Endodermal cell (in vitro differentiated cells): ENCODE data around the gene FCAMR. TPM values are rescaled to one million over a fixed set of nuclear protein-coding genes. Genes with fewer than 3 reads are reported as not detected.

Experiments
- DNase-seq: peaks from one replicate; pipeline ENCODE4 v3.0.0-alpha.2; 2017
- H3K27ac ChIP-seq: 2 replicates; pipeline ENCODE4 v1.5.1; 2013; ENCODE audit warnings: mild to moderate bottlenecking, low read depth, low read length, moderate library complexity
- H3K27me3 ChIP-seq: 2 replicates; pipeline ENCODE4 v1.6.1; 2013; ENCODE audit warnings: mild to moderate bottlenecking, low read length, moderate library complexity; ENCODE audit not compliant: insufficient read depth, control insufficient read depth, poor library complexity, severe bottlenecking
- H3K36me3 ChIP-seq: 2 replicates; pipeline ENCODE4 v1.7.0; 2013; ENCODE audit warnings: mild to moderate bottlenecking, low read length, moderate library complexity; ENCODE audit not compliant: control insufficient read depth, insufficient read depth
- H3K4me1 ChIP-seq: one replicate; pipeline ENCODE4 v1.7.0; 2013; ENCODE audit warnings: low read length; ENCODE audit not compliant: control insufficient read depth, insufficient read depth
- H3K4me3 ChIP-seq: 2 replicates; pipeline ENCODE4 v1.5.1; 2013; ENCODE audit warnings: mild to moderate bottlenecking, low read length, moderate library complexity
- H3K9ac ChIP-seq: 2 replicates; pipeline ENCODE4 v1.6.1; 2013; ENCODE audit warnings: mild to moderate bottlenecking, low read length, moderate library complexity; ENCODE audit not compliant: poor library complexity, severe bottlenecking; ENCODE audit errors: extremely low read depth
- H3K9me3 ChIP-seq: 2 replicates; pipeline ENCODE4 v1.6.1; 2013; ENCODE audit warnings: mild to moderate bottlenecking, low read length, moderate library complexity; ENCODE audit not compliant: control insufficient read depth
- H3K27ac Mint-ChIP-seq: 2 replicates; pipeline ENCODE4 v1.8.0; 2020; ENCODE audit warnings: mixed read lengths
- H3K27me3 Mint-ChIP-seq: 2 replicates; pipeline ENCODE4 v1.8.0; 2021; ENCODE audit warnings: mild to moderate bottlenecking, mixed read lengths; ENCODE audit not compliant: insufficient read depth
- H3K36me3 Mint-ChIP-seq: 2 replicates; pipeline ENCODE4 v1.8.0; 2020; ENCODE audit warnings: low read depth, mixed read lengths
- H3K4me1 Mint-ChIP-seq: 2 replicates; pipeline ENCODE4 v1.8.0; 2020; ENCODE audit warnings: mixed read lengths
- H3K4me3 Mint-ChIP-seq: 2 replicates; pipeline ENCODE4 v1.8.0; 2020; ENCODE audit warnings: mild to moderate bottlenecking, moderate library complexity, mixed read lengths
- H3K9me3 Mint-ChIP-seq: 2 replicates; pipeline ENCODE4 v1.8.0; 2020; ENCODE audit warnings: mild to moderate bottlenecking, mixed read lengths
- WGBS, 2 experiments: methylation state at CpG; one replicate each; pipeline versions ENCODE4 v1.1.5 to v1.1.7; 2013; ENCODE audit warnings: missing lambda C conversion rate in 2 of 2, mixed read lengths in 1 of 2; ENCODE audit not compliant: insufficient coverage in 1 of 2, insufficient read length in 1 of 2; 5-methylcytosine and 5-hydroxymethylcytosine counted together
- total RNA-seq, 2 donors: library from RNA; stranded (reverse); fragmentation: NEBNext Ultra II Directional in 1 of 2; extraction: Animal tissue kit (Norgen Biotek cat#: 25700) in 1 of 2; gene quantifications; 2 replicates in 1 of 2; 3 replicates in 1 of 2; pipeline ENCODE4 v1.2.1, GENCODE V29; 2021
- TF ChIP-seq, protein P1 (sequence below): fragments of 200-600 bp; sonication (generic); conservative IDR thresholded peaks from 2 replicates; pipeline ENCODE4 v1.5.0; 2021; ENCODE audit warnings: antibody characterized with exemption, mild to moderate bottlenecking

The FCAMR gene
- total RNA-seq, 2 donors from 2014 or later, result not detected

- H3K4me3 ChIP-seq, result no peak overlapping the region
- H3K36me3 ChIP-seq, result no peaks in the 10 kb centered on the region
- Mint-ChIP-seq H3K4me3 (no peak overlapping the region), H3K27me3 (peaks cover 2% of the 10 kb centered on the region), H3K4me1 (peaks cover 41% of the 10 kb centered on the region), H3K27ac (no peak overlapping the region), H3K36me3 (no peaks in the 10 kb centered on the region), H3K9me3 (no peaks in the 10 kb centered on the region)
- H3K4me1 ChIP-seq, result peaks cover 18% of the 10 kb centered on the region
- no peaks in the 10 kb centered on the region for H3K9me3 ChIP-seq
- no peaks in the 10 kb centered on the region for H3K27me3 ChIP-seq
- H3K9ac ChIP-seq, result no peak overlapping the region
- TF ChIP-seq, protein P1, sequence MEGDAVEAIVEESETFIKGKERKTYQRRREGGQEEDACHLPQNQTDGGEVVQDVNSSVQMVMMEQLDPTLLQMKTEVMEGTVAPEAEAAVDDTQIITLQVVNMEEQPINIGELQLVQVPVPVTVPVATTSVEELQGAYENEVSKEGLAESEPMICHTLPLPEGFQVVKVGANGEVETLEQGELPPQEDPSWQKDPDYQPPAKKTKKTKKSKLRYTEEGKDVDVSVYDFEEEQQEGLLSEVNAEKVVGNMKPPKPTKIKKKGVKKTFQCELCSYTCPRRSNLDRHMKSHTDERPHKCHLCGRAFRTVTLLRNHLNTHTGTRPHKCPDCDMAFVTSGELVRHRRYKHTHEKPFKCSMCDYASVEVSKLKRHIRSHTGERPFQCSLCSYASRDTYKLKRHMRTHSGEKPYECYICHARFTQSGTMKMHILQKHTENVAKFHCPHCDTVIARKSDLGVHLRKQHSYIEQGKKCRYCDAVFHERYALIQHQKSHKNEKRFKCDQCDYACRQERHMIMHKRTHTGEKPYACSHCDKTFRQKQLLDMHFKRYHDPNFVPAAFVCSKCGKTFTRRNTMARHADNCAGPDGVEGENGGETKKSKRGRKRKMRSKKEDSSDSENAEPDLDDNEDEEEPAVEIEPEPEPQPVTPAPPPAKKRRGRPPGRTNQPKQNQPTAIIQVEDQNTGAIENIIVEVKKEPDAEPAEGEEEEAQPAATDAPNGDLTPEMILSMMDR, result no peak
- DNase-seq, result no peak
- 93 to 96% methylated on average over 7 of the region's 7 CpGs for WGBS, 2 experiments
- no peak overlapping the region for H3K27ac ChIP-seq
Observed at GRCh38 chr1:206978259-206978658, 8.0 kb upstream of the FCAMR start.

DNA sequence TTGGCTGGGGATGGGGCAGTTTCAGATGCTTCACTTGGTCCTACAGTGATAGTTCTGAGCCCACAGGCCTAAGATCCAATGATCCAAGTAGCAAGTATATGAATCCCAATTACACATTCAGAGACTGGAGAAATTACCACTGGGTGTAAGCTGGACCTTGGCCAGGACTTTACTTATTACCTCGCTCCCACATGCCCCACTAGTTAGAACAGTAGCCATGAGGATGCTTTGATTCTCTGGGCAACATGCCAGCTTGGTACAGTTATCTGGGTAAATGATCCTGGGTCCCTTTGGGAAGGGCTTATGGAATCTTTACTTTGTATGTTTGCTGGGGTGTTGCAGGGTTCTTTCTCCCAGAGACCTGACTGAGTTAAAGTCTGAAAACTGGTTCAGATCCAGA, 5.0 kb upstream of the FCAMR start:
- DNase-seq, result no peak
- Mint-ChIP-seq H3K27ac (no peak overlapping the region), H3K27me3 (peaks cover 19% of the 10 kb centered on the region), H3K36me3 (no peaks in the 10 kb centered on the region), H3K9me3 (no peaks in the 10 kb centered on the region), H3K4me1 (peaks cover 14% of the 10 kb centered on the region), H3K4me3 (no peak overlapping the region)
- no peak overlapping the region for H3K4me3 ChIP-seq
- H3K9ac ChIP-seq, result no peak overlapping the region
- 86 to 97% methylated on average over 1 of the region's 1 CpG for WGBS, 2 experiments
- peaks cover 9% of the 10 kb centered on the region for H3K27me3 ChIP-seq
- peaks cover 11% of the 10 kb centered on the region for H3K4me1 ChIP-seq
- no peaks in the 10 kb centered on the region for H3K9me3 ChIP-seq
- H3K27ac ChIP-seq, result no peak overlapping the region
- TF ChIP-seq, protein P1, result no peak
- no peaks in the 10 kb centered on the region for H3K36me3 ChIP-seq

DNA sequence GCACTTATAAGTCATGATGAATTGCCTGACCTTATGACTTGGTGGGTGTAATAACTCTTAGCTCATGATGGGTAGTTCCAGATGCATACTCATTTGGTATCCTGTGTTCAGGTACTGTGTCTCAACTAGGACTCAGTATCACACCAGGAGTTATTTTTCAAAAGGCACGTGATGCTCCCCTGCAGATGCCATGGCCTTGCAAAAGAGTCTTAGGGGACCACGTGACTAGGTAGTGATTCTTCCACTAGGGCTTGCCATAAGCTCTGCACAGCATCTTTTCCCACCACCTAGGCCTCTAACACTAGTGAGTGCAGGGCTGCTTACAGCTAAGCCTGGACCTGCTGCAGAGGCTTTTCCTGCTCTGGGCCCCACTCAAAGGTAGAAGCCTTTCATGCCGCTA, 3.9 kb upstream of the FCAMR start:
- no peaks in the 10 kb centered on the region for H3K9me3 ChIP-seq
- peaks cover 25% of the 10 kb centered on the region for H3K27me3 Mint-ChIP-seq
- H3K4me1 Mint-ChIP-seq, result peaks cover 10% of the 10 kb centered on the region
- no peak overlapping the region for H3K9ac ChIP-seq
- no peak overlapping the region for H3K4me3 Mint-ChIP-seq
- no peaks in the 10 kb centered on the region for H3K9me3 Mint-ChIP-seq
- WGBS, 2 experiments, result 88 to 91% methylated on average over 3 of the region's 3 CpGs
- H3K36me3 Mint-ChIP-seq, result no peaks in the 10 kb centered on the region
- TF ChIP-seq, protein P1, result no peak
- H3K4me3 ChIP-seq, result no peak overlapping the region
- H3K27ac ChIP-seq, result no peak overlapping the region
- H3K36me3 ChIP-seq, result no peaks in the 10 kb centered on the region
- no peak for DNase-seq
- H3K27me3 ChIP-seq, result peaks cover 9% of the 10 kb centered on the region
- H3K27ac Mint-ChIP-seq, result no peak overlapping the region
- H3K4me1 ChIP-seq, result peaks cover 4% of the 10 kb centered on the region
